Suprapubic skin (tissue), 3 donors: ENCODE measurements around the gene ANKEF1.

Experiments
- CTCF ChIP-seq, 2 donors: fragments of 200-600 bp in 1 of 2; fragments of 450-650 bp in 1 of 2; sonication (generic) in 1 of 2; IDR thresholded peaks; one replicate each; pipeline ENCODE4 v1.5.1; 2016 to 2019; ENCODE audit warnings: antibody characterized with exemption in 2 of 2, mild to moderate bottlenecking in 1 of 2, moderate library complexity in 1 of 2
- POLR2A ChIP-seq, 2 donors: fragments of 450-650 bp; IDR thresholded peaks; one replicate each; pipeline ENCODE4 v1.6.1; 2017; ENCODE audit warnings: antibody characterized with exemption in 2 of 2, mild to moderate bottlenecking in 2 of 2, moderate library complexity in 2 of 2

- no peak for TF ChIP-seq POLR2A (IDR thresholded peaks at IDR 0.05)
- TF ChIP-seq CTCF (IDR thresholded peaks at IDR 0.05) = no peak
Observed at GRCh38 chr20:10014431-10014830, 20.4 kb upstream of the ANKEF1 start.
